GM12892 (cell line): ENCODE data around the gene CYB561A3.

Experiments
- DNase-seq: peaks from one replicate; pipeline ENCODE4 v3.0.0; 2011; ENCODE audit not compliant: insufficient read length
- FAIRE-seq: peaks from 2 replicates; lab custom pipeline; 2011; peaks lifted over from hg19 to GRCh38; lab: Jason Lieb, UNC
- POLR2A ChIP-seq: IDR thresholded peaks from 2 replicates; pipeline ENCODE4 v1.6.1; 2011; ENCODE audit warnings: low read depth, low read length, control low read depth
- POLR2AphosphoS5 ChIP-seq: IDR thresholded peaks from 2 replicates; pipeline ENCODE4 v1.6.1; 2011; ENCODE audit warnings: low read depth, low read length, control low read depth
- TAF1 ChIP-seq: IDR thresholded peaks from 2 replicates; pipeline ENCODE4 v1.6.1; 2011; ENCODE audit warnings: low read depth, mild to moderate bottlenecking, control low read depth, low read length, borderline replicate concordance

CYB561A3 gene

GRCh38 chr11:61352038-61352437 is 9.6 kb downstream of the CYB561A3 start:
- no peak for DNase-seq
- no peak for TF ChIP-seq TAF1
- no peak for TF ChIP-seq POLR2A
- no peak for FAIRE-seq

GRCh38 chr11:61350803-61351202 is 10.9 kb downstream of the CYB561A3 start:
- no peak for TF ChIP-seq POLR2AphosphoS5
- no peak for TF ChIP-seq POLR2A
- TF ChIP-seq TAF1: no peak
- DNase-seq (no peak), FAIRE-seq (no peak)

- DNase-seq (no peak), FAIRE-seq (no peak)
- no peak for TF ChIP-seq TAF1
- no peak for TF ChIP-seq POLR2A
- TF ChIP-seq POLR2AphosphoS5: no peak
These were observed 11.3 kb downstream of the CYB561A3 start for GRCh38 chr11:61350336-61350735.

- TF ChIP-seq TAF1: no peak
- TF ChIP-seq POLR2A: no peak
- no peak for TF ChIP-seq POLR2AphosphoS5
- DNase-seq (no peak), FAIRE-seq (no peak)
These were observed 11.8 kb downstream of the CYB561A3 start for GRCh38 chr11:61349916-61350315.

GRCh38 chr11:61349189-61349751 is 12.4 kb downstream of the CYB561A3 start:
- no peak for DNase-seq
- no peak for FAIRE-seq

GRCh38 chr11:61347916-61348461 is 13.7 kb downstream of the CYB561A3 start:
- FAIRE-seq (no peak), DNase-seq (no peak)

More at GRCh38 chr11:61349189-61349751, 12.4 kb downstream of the CYB561A3 start:
- TF ChIP-seq POLR2AphosphoS5: 0 out of 2 replicates have a peak, but pooled peaks have one; percentile 5
- no peak for TF ChIP-seq POLR2A

GRCh38 chr11:61345954-61346843 is 15.5 kb downstream of the CYB561A3 start:
- FAIRE-seq (no peak), DNase-seq (no peak)
- TF ChIP-seq POLR2AphosphoS5 (no peak), POLR2A (no peak), TAF1 (no peak)

More at GRCh38 chr11:61347916-61348461, 13.7 kb downstream of the CYB561A3 start:
- no peak for TF ChIP-seq POLR2AphosphoS5

GRCh38 chr11:61345170-61345610 is 16.5 kb downstream of the CYB561A3 start:
- no peak for DNase-seq

GRCh38 chr11:61343792-61344745 is 17.6 kb downstream of the CYB561A3 start:
- TF ChIP-seq POLR2A: no peak
- TF ChIP-seq POLR2AphosphoS5: no peak
- no peak for TF ChIP-seq TAF1
- DNase-seq (no peak), FAIRE-seq (no peak)

More at GRCh38 chr11:61345170-61345610, 16.5 kb downstream of the CYB561A3 start:
- no peak for TF ChIP-seq POLR2AphosphoS5
- no peak for TF ChIP-seq TAF1
- TF ChIP-seq POLR2A: no peak
- FAIRE-seq: no peak

- no peak for DNase-seq
- no peak for FAIRE-seq
- TF ChIP-seq POLR2AphosphoS5 (no peak), POLR2A (no peak), TAF1 (no peak)
These were observed 19.4 kb downstream of the CYB561A3 start for GRCh38 chr11:61342207-61342803.

- TF ChIP-seq TAF1 (no peak), POLR2AphosphoS5 (no peak), POLR2A (no peak)
- no peak for FAIRE-seq
- no peak for DNase-seq
These were observed 20.0 kb downstream of the CYB561A3 start for GRCh38 chr11:61341706-61342105.
